GM19099 (cell line): ENCODE results near the gene BAIAP2L1.

Experiments
- POLR2A ChIP-seq: IDR thresholded peaks from 3 replicates; pipeline ENCODE4 v1.6.1; 2011; ENCODE audit warnings: low read depth; ENCODE audit not compliant: insufficient read length; ENCODE audit errors: extremely low read depth

BAIAP2L1 gene

GRCh38 chr7:98312201-98312600 lies 88.7 kb downstream of the BAIAP2L1 start:
- no peak for TF ChIP-seq POLR2A

- TF ChIP-seq POLR2A, result no peak
Observed at GRCh38 chr7:98309566-98309965, 91.3 kb downstream of the BAIAP2L1 start.

- no peak for TF ChIP-seq POLR2A
Observed at GRCh38 chr7:98307971-98308466, 92.9 kb downstream of the BAIAP2L1 start.

GRCh38 chr7:98305951-98306535 lies 94.8 kb downstream of the BAIAP2L1 start:
- TF ChIP-seq POLR2A, result no peak

- TF ChIP-seq POLR2A, result no peak
Observed at GRCh38 chr7:98303906-98304305, 97.0 kb downstream of the BAIAP2L1 start.

- TF ChIP-seq POLR2A, result no peak
Observed at GRCh38 chr7:98303176-98303865, 97.6 kb downstream of the BAIAP2L1 start.

- no peak for TF ChIP-seq POLR2A
Observed at GRCh38 chr7:98301693-98302470, 99.0 kb downstream of the BAIAP2L1 start.

DNA sequence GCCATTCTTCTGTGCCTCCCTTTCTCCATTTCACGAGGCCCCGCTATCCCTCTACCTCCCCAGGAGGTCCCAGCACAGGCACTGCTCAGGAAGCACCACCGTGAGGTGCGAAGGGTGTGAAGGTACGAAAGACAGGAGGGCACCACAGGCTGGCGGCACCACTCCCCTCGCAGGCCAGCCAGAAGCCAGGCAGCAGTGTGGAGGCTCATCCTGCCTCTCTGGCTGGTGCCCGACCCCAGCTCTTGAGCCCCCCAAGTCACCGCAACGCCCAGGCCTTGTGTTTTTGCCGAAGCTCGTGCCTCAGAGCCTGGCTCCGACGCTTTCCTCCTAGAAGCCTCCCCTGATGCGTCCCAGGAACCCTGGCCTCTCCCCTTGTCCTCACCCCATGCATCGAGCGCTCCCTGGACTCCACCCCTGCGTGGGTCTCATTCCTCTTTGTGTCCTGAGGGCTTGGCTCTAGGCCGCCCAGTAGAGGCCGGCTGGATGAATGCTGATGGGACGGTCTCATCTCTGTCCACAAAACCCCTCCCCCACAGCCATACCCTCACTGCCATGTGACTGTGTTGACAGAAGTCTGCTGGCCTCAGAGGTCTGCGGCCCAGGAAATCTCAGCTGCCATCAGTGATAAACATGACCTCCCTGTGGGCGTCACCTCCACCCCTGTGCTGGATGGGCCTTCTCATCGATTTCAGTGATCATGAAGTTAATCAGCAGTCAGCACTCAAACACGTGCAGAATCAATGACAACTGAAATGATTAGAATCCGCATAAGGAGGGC lies 100.1 kb downstream of the BAIAP2L1 start:
- TF ChIP-seq POLR2A, result no peak

GRCh38 chr7:98297626-98298286 lies 103.1 kb downstream of the BAIAP2L1 start:
- TF ChIP-seq POLR2A, result no peak

GRCh38 chr7:98296833-98297232 lies 104.1 kb downstream of the BAIAP2L1 start:
- no peak for TF ChIP-seq POLR2A

GRCh38 chr7:98295467-98296192 lies 105.3 kb downstream of the BAIAP2L1 start:
- TF ChIP-seq POLR2A, result no peak

- TF ChIP-seq POLR2A, result no peak
Observed at GRCh38 chr7:98294798-98295382, 106.0 kb downstream of the BAIAP2L1 start.

- TF ChIP-seq POLR2A, result no peak
Observed at GRCh38 chr7:98294326-98294725, 106.6 kb downstream of the BAIAP2L1 start.
